ENCODE measurements around the gene KCNK6.

The KCNK6 gene

GRCh38 chr19:38318660-38319059 lies 985 bp upstream of the KCNK6 start:
- Histone ChIP-seq H3K4me1 (peaks cover 7 to 44% (median 27%) of the 10 kb centered on the region in 4 donors), H3K9me3 (no peaks in the 10 kb centered on the region), H3K36me3 (no peaks in the 10 kb centered on the region), H3K27ac (peak overlapping the region; percentile 81 to 84), H3K27me3 (no peaks in the 10 kb centered on the region), H3K4me3 (peak overlapping the region in 1 of 2 donors; percentile 67)
- DNase-seq = no peak
- intact Hi-C loops (cut with DNase I; ENCODE audit: low total_unique reads) = loop anchor here (10.0 kb wide), 1 partner anchor 54 kb away; the partner anchor contains the start of gene SPINT2
- TF ChIP-seq, protein P1, sequence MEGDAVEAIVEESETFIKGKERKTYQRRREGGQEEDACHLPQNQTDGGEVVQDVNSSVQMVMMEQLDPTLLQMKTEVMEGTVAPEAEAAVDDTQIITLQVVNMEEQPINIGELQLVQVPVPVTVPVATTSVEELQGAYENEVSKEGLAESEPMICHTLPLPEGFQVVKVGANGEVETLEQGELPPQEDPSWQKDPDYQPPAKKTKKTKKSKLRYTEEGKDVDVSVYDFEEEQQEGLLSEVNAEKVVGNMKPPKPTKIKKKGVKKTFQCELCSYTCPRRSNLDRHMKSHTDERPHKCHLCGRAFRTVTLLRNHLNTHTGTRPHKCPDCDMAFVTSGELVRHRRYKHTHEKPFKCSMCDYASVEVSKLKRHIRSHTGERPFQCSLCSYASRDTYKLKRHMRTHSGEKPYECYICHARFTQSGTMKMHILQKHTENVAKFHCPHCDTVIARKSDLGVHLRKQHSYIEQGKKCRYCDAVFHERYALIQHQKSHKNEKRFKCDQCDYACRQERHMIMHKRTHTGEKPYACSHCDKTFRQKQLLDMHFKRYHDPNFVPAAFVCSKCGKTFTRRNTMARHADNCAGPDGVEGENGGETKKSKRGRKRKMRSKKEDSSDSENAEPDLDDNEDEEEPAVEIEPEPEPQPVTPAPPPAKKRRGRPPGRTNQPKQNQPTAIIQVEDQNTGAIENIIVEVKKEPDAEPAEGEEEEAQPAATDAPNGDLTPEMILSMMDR (IDR thresholded peaks at IDR 0.05) = no peak

- Histone ChIP-seq H3K4me1 (peaks cover 4 to 37% (median 21%) of the 10 kb centered on the region in 4 donors), H3K4me3 (peak overlapping the region; percentile 67 to 73), H3K9me3 (no peaks in the 10 kb centered on the region), H3K36me3 (peaks cover 0 to 9% (median 0%) of the 10 kb centered on the region in 3 donors), H3K27me3 (no peaks in the 10 kb centered on the region), H3K27ac (peak overlapping the region; percentile 81 to 84)
- intact Hi-C loops (cut with DNase I; ENCODE audit: low total_unique reads) = no loop called here
- TF ChIP-seq, protein P1 (IDR thresholded peaks at IDR 0.05) = no peak
- DNase-seq = no peak
These were observed 1.3 kb downstream of the KCNK6 start for GRCh38 chr19:38320969-38321339.

DNA sequence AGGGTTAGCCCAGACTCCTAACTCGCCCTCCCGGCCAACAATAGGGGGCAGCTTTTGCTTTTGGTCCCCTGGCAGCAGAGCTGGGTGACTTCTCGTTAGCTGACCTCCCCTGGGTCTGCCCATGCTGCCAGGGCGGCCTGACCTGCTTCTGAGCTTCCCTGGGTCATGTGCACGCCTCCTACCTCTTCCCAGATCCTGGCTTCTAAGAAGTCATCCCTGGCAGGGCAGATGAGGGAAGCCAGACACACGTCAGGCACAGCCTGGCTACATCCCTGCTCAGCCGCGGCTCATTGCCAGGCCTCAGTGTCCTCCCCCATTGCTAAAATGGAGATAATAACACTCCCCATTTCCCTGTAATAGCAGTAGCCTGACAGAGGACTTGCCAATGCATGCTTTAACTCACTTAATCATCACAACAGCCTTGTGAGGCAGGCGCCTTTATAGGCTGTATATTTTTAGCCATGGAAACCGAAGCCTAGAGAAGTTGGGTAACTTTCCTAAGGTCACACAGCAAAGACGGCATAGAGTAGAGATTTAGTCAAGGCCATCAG lies 2.1 kb downstream of the KCNK6 start:
- H3K4me1 ChIP-seq = peaks cover 0 to 32% (median 21%) of the 10 kb centered on the region in 4 donors
- TF ChIP-seq, protein P1 (IDR thresholded peaks at IDR 0.05) = no peak
- intact Hi-C loops (cut with DNase I; ENCODE audit: low total_unique reads) = no loop called here
- peak overlapping the region; percentile 81 to 84 for H3K27ac ChIP-seq
- peaks cover 3 to 15% (median 5%) of the 10 kb centered on the region in 3 donors for H3K36me3 ChIP-seq
- H3K27me3 ChIP-seq = no peaks in the 10 kb centered on the region
- H3K9me3 ChIP-seq = no peaks in the 10 kb centered on the region
- H3K4me3 ChIP-seq = peak overlapping the region; percentile 67 to 73
- peak in 1 of 2 donors; percentile 73 for DNase-seq

DNA sequence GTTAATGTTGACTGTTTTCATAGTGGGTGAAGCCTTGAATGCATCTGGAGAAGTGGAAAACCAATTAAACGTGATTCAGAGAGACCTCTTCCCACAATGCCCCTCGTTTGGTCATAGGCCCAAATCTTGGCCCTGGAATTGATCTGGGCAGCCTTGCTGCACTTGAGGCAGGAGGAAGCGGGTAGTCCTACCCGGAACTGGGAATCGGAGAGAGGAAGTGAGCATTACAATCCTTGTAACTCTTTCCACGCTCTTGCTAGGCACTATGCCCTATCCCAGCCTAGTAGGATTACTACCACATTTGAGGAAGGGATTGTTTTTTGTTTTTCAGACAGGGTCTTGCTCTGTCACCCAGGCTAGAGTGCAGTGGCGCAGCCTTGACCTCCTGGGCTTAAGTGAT lies 3.6 kb downstream of the KCNK6 start:
- peaks cover 0 to 32% (median 21%) of the 10 kb centered on the region in 4 donors for H3K4me1 ChIP-seq
- no peaks in the 10 kb centered on the region for H3K9me3 ChIP-seq
- no peak overlapping the region for H3K4me3 ChIP-seq
- H3K27me3 ChIP-seq = no peaks in the 10 kb centered on the region
- TF ChIP-seq, protein P1 (IDR thresholded peaks at IDR 0.05) = no peak
- DNase-seq = no peak
- H3K36me3 ChIP-seq = peaks cover 9 to 31% (median 17%) of the 10 kb centered on the region in 3 donors
- intact Hi-C loops (cut with DNase I; ENCODE audit: low total_unique reads) = no loop called here
- no peak overlapping the region for H3K27ac ChIP-seq

DNA sequence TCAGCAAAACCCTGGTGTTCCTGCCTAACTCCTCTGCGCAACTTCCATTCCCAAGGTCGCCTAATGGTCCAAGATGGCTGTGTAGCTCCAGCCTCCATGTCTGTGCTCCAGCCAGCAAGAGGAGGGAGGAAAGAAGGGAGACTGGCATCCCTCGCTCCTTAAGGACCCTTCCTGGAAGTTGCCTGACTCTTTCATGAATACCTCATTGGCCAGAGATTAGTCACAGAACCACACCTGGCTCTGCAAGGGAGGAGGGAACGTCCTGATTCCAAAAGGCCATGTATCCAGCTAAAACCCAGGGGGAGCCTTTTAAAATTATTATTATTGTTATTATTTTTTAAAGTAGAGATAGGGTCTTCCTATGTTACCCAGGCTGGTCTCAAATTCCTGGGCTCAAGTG lies 4.8 kb downstream of the KCNK6 start:
- Histone ChIP-seq H3K27me3 (no peaks in the 10 kb centered on the region), H3K4me3 (no peak overlapping the region), H3K36me3 (peaks cover 9 to 33% (median 17%) of the 10 kb centered on the region in 3 donors), H3K27ac (no peak overlapping the region), H3K9me3 (no peaks in the 10 kb centered on the region), H3K4me1 (peaks cover 0 to 25% (median 13%) of the 10 kb centered on the region in 4 donors)
- TF ChIP-seq, protein P1 (IDR thresholded peaks at IDR 0.05) = no peak
- DNase-seq = no peak
- intact Hi-C loops (cut with DNase I; ENCODE audit: low total_unique reads) = no loop called here

Data from tibial artery (tissue), 4 donors.